Karpas-422 (cell line): ENCODE data around the gene ZNF195. TPM values are rescaled to one million over a fixed set of nuclear protein-coding genes. Genes with fewer than 3 reads are reported as not detected.
"Not testable (repeated sequence)": the region's sequence is repeated elsewhere in the genome, so short reads cannot be mapped to it uniquely, and the experiment has no call there.

ENCODE experiments used
- DNase-seq: peaks from one replicate; pipeline ENCODE4 v3.0.0-alpha.2; 2015
- H2AFZ ChIP-seq: fragments of 200-600 bp; sonication (generic); 2 replicates; pipeline ENCODE4 v1.6.1; 2014; ENCODE audit warnings: antibody characterized with exemption, low read length, mixed read lengths
- H3K27ac ChIP-seq: fragments of 200-600 bp; sonication (generic); 2 replicates; pipeline ENCODE4 v1.5.1; 2014; ENCODE audit warnings: mild to moderate bottlenecking, low read length, moderate library complexity
- H3K27me3 ChIP-seq: fragments of 200-600 bp; sonication (generic); 2 replicates; pipeline ENCODE4 v1.6.1; 2014; ENCODE audit warnings: low read length, mixed read lengths
- H3K36me3 ChIP-seq: fragments of 200-600 bp; sonication (generic); 2 replicates; pipeline ENCODE4 v1.6.1; 2014; ENCODE audit warnings: low read length, mixed read lengths; ENCODE audit not compliant: insufficient read depth
- H3K4me1 ChIP-seq: fragments of 200-600 bp; sonication (generic); 2 replicates; pipeline ENCODE4 v1.6.1; 2014; ENCODE audit warnings: mild to moderate bottlenecking, low read length, mixed read lengths
- H3K4me2 ChIP-seq: fragments of 200-600 bp; sonication (generic); 2 replicates; pipeline ENCODE4 v1.6.1; 2014; ENCODE audit warnings: low read length, low read depth, mild to moderate bottlenecking; ENCODE audit not compliant: poor library complexity, severe bottlenecking
- H3K4me3 ChIP-seq: fragments of 200-600 bp; sonication (generic); 2 replicates; pipeline ENCODE4 v1.5.1; 2014; ENCODE audit warnings: mild to moderate bottlenecking, antibody characterized with exemption, low read length, mixed read lengths
- H3K79me2 ChIP-seq: fragments of 200-600 bp; sonication (generic); 2 replicates; pipeline ENCODE4 v1.6.1; 2014; ENCODE audit warnings: mild to moderate bottlenecking, low read length, mixed read lengths
- H3K9ac ChIP-seq: fragments of 200-600 bp; sonication (generic); 2 replicates; pipeline ENCODE4 v1.6.0; 2014; ENCODE audit warnings: low read length
- H3K9me2 ChIP-seq: fragments of 200-600 bp; sonication (generic), shearing (Covaris generic); replicated peaks from 2 replicates; pipeline ENCODE4 v1.6.0; 2014; ENCODE audit warnings: mild to moderate bottlenecking, low read length, moderate library complexity; ENCODE audit not compliant: insufficient read depth
- H3K9me3 ChIP-seq: fragments of 300-700, 200-600 bp; sonication (generic); 2 replicates; pipeline ENCODE4 v1.6.1; 2014; ENCODE audit warnings: low read length, mixed read lengths
- H4K20me1 ChIP-seq: fragments of 200-600 bp; sonication (generic); 2 replicates; pipeline ENCODE4 v1.6.1; 2014; ENCODE audit warnings: mild to moderate bottlenecking, antibody characterized with exemption, low read length, low read depth; ENCODE audit not compliant: insufficient read depth
- total RNA-seq: library from RNA; depleted of rRNA; stranded (reverse); fragments of >200 nt; shearing (Covaris generic); gene quantifications from 2 replicates; pipeline ENCODE4 v1.2.3, GENCODE V29; 2014; ENCODE audit warnings: low replicate concordance

ZNF195 gene
- total RNA-seq, 1 experiment from 2014 or later: 79.6 TPM

GRCh38 chr11:3397210-3397609 lies 18.3 kb upstream of the ZNF195 start:
- not testable (repeated sequence) for H3K4me2 ChIP-seq, H3K9me3 ChIP-seq, H3K9me2 ChIP-seq, H3K79me2 ChIP-seq, H3K4me1 ChIP-seq, H3K27me3 ChIP-seq, H3K4me3 ChIP-seq, H3K36me3 ChIP-seq, H2AFZ ChIP-seq, H4K20me1 ChIP-seq, H3K9ac ChIP-seq, H3K27ac ChIP-seq, DNase-seq

- H2AFZ ChIP-seq, H4K20me1 ChIP-seq, DNase-seq, H3K4me1 ChIP-seq, H3K9me2 ChIP-seq, H3K27ac ChIP-seq, H3K36me3 ChIP-seq, H3K9ac ChIP-seq, H3K79me2 ChIP-seq, H3K27me3 ChIP-seq, H3K9me3 ChIP-seq, H3K4me2 ChIP-seq, H3K4me3 ChIP-seq: not testable (repeated sequence)
Measured at GRCh38 chr11:3395468-3395867, 16.5 kb upstream of the ZNF195 start.

DNA sequence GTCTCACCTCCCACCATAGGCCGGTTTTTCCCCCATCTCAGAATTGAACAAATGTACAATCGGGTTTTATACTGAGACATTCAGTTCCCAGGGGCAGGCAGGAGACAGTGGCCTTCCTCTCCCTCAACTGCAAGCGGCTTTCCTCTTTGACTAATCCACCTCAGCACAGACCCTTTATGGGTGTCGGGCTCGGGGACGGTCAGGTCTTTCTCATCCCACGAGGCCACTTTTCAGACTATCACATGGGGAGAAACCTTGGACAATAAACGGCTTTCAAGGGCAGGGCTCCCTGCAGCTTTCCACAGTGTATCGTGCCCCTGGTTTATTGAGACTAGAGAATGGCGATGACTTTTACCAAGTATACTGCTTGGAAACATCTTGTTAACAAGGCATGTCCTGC lies 16.0 kb upstream of the ZNF195 start:
- H3K4me1 ChIP-seq, H3K27me3 ChIP-seq, H3K79me2 ChIP-seq, H3K9ac ChIP-seq, H4K20me1 ChIP-seq, H3K27ac ChIP-seq, H3K4me2 ChIP-seq, DNase-seq, H2AFZ ChIP-seq, H3K9me2 ChIP-seq, H3K36me3 ChIP-seq, H3K4me3 ChIP-seq, H3K9me3 ChIP-seq: not testable (repeated sequence)

DNA sequence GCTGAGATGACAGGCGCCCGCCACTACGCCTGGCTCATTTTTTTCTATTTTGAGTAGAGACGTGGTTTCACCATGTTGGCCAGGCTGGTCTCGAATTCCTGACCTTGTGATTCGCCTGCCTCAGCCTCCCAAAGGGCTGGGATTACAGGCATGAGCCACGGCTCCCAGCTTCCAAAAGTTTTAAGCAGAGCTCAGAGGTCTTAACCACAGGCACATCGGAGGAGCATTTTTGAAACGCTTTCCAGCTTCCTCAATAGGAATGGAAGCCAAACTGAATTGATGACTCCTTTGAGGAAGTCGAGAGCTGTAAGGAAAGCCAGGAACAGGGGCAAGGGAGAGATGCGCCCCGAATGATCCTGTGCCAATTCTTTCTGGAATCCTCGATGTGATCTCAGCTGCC lies 14.5 kb upstream of the ZNF195 start:
- H3K4me3 ChIP-seq, H3K9me2 ChIP-seq, DNase-seq: not testable (repeated sequence)

DNA sequence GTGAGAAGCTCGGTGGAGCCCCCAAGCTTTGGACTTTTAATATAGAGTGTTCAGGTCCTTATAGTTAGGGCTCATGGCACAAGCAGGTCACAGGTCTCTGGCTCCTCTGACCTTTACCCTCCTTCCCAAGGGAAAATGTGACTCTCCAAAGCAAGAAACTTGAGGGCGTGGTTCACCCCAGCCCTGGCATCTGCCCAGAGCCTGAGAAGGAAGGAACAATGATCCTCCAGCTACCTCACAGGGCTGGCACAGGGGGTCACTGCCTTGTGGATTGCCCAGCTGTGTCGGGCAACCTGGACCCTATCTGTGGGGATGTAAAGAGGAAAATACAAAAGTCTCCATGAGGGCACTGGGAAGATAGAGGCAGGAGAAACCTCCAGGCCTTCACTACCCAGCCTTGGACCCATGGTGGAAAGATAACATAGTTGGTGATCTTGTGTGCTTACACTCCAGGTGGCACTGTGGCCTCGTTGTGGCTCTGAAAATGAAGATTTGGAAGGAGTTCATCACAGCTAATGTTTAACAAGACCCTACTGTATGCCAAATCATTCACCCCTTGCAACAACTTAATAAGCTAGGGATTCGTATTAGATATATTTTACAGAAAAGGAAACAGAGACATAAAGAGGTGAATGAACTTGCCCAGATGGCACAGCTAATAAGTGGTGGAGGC lies 3.8 kb upstream of the ZNF195 start:
- no peak overlapping the region for H3K9ac ChIP-seq
- H3K27ac ChIP-seq: no peak overlapping the region
- no peak overlapping the region for H3K4me3 ChIP-seq
- no peak overlapping the region for H3K4me2 ChIP-seq
- no peaks in the 10 kb centered on the region; the same call in 1 of the 2 replicates for H3K9me3 ChIP-seq
- H3K9me2 ChIP-seq: no peaks in the 10 kb centered on the region
- DNase-seq: peak; percentile 67
- H3K79me2 ChIP-seq: peaks cover 12% of the 10 kb centered on the region
- peaks cover under 1% of the 10 kb centered on the region; the same call in 1 of the 2 replicates for H3K36me3 ChIP-seq
- H3K27me3 ChIP-seq: no peaks in the 10 kb centered on the region
- no peak overlapping the region for H2AFZ ChIP-seq
- H3K4me1 ChIP-seq: peaks cover 8% of the 10 kb centered on the region
- H4K20me1 ChIP-seq: no peaks in the 10 kb centered on the region

More for the DNA sequence above, 14.5 kb upstream of the ZNF195 start:
- H2AFZ ChIP-seq, H3K27me3 ChIP-seq, H3K27ac ChIP-seq, H3K4me1 ChIP-seq, H3K4me2 ChIP-seq, H3K79me2 ChIP-seq, H3K9me3 ChIP-seq, H3K36me3 ChIP-seq, H4K20me1 ChIP-seq, H3K9ac ChIP-seq: not testable (repeated sequence)

GRCh38 chr11:3381794-3382193 lies 2.8 kb upstream of the ZNF195 start:
- H4K20me1 ChIP-seq: no peaks in the 10 kb centered on the region
- peaks cover 21% of the 10 kb centered on the region for H3K79me2 ChIP-seq
- no peak overlapping the region for H3K4me3 ChIP-seq
- no peak overlapping the region for H3K27ac ChIP-seq
- H2AFZ ChIP-seq: no peak overlapping the region
- no peaks in the 10 kb centered on the region for H3K27me3 ChIP-seq
- no peak overlapping the region for H3K9ac ChIP-seq
- H3K9me3 ChIP-seq: peaks cover 6% of the 10 kb centered on the region
- H3K36me3 ChIP-seq: peaks cover 11% of the 10 kb centered on the region
- DNase-seq: peak; percentile 34
- no peak overlapping the region for H3K4me2 ChIP-seq
- peaks cover 10% of the 10 kb centered on the region for H3K4me1 ChIP-seq
- H3K9me2 ChIP-seq: no peaks in the 10 kb centered on the region

DNA sequence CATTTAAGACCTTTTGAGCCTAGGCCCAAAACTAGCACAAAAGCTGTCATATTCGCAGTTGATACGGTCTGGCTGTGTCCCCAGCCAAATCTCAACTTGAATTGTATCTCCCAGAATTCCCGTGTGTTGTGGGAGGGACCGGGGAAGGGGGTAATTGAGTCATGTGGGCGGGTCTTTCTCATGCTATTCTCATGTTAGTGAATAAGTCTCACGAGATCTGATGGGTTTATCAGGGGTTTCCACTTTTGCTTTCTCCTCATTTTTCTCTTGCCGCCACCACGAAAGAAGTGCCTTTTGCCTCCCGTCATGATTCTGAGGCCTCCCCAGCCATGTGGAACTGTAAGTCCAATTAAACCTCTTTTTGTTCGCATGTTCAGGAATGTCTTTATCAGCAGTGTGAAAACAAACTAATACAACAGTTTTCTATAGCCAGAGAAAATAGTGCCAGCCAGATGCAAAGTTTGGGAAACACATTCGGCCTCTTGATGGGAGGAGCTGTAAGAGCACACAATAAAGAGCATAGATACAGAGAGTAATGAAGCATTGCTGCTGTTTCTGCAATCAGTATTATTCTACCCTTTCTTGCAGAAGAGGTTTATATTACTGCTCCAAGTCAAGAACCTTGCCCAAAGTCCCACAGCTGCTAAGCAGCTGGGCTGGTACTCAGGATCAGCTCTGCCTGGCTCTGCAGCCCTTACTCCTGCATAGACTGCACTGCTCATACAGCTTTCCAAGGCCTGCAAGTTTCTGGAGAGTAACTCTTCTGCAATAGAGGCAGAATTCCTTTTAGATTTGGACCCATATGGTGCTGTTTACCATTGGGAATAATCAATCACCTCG lies 2.0 kb upstream of the ZNF195 start:
- Histone ChIP-seq H3K9me2 (no peaks in the 10 kb centered on the region), H2AFZ (no peak overlapping the region), H3K4me2 (no peak overlapping the region), H3K9ac (no peak overlapping the region), H3K36me3 (peaks cover 19% of the 10 kb centered on the region), H3K4me3 (no peak overlapping the region), H3K9me3 (peaks cover 13% of the 10 kb centered on the region), H3K27ac (no peak overlapping the region), H4K20me1 (no peaks in the 10 kb centered on the region), H3K4me1 (peaks cover 10% of the 10 kb centered on the region), H3K27me3 (no peaks in the 10 kb centered on the region), H3K79me2 (peaks cover 30% of the 10 kb centered on the region)
- peak; percentile 37 for DNase-seq

DNA sequence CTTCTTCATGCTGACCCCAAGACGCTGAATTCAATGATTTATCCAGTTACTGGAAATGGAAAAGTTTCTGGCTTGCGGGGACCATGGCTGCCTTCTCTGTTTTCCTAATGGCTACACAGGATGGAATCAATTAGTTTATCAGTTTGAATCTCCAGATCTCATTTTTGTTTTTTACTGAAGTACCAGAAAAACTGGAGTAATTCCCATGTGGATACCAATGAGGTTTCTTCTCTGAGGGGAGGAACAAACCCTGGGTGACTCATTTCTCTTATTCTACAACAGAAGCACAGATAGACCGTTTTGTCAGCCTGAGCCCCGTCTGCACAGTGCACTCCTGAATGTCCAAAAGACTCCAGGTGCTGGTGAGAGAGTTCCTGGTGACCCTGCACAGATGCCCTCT lies 3.4 kb downstream of the ZNF195 start:
- Histone ChIP-seq H3K4me2 (no peak overlapping the region), H2AFZ (no peak overlapping the region), H3K79me2 (peaks cover 83% of the 10 kb centered on the region)

More for the DNA sequence above, 3.4 kb downstream of the ZNF195 start:
- peak; percentile 36 for DNase-seq
- Histone ChIP-seq H3K36me3 (peaks cover 73% of the 10 kb centered on the region), H3K9me2 (no peaks in the 10 kb centered on the region), H3K9ac (no peak overlapping the region), H3K4me1 (peaks cover 10% of the 10 kb centered on the region), H3K4me3 (no peak overlapping the region), H3K9me3 (peaks cover 36% of the 10 kb centered on the region), H3K27me3 (no peaks in the 10 kb centered on the region), H3K27ac (no peak overlapping the region), H4K20me1 (no peaks in the 10 kb centered on the region)
